Measurements from ENCODE around the gene GNB1L.
"Not testable (repeated sequence)": the region's sequence is repeated elsewhere in the genome, so short reads cannot be mapped to it uniquely, and the experiment has no call there.

GNB1L gene

GRCh38 chr22:19782533-19782932 lies 72.1 kb downstream of the GNB1L start:
- H3K4me3 ChIP-seq (ENCODE audit: low read length): no peak overlapping the region
- no peaks in the 10 kb centered on the region for H3K79me2 ChIP-seq (ENCODE audit: low read length)
- no peak overlapping the region for H3K4me2 ChIP-seq (ENCODE audit: low read length)
- no peak overlapping the region for H3K9ac ChIP-seq (ENCODE audit: low read length)
- H3K27ac ChIP-seq (ENCODE audit: low read length): no peak overlapping the region
- no peaks in the 10 kb centered on the region for H3K27me3 ChIP-seq (ENCODE audit: low read depth, low read length)
- H2AFZ ChIP-seq (ENCODE audit: low read depth, low read length): no peak overlapping the region
- H4K20me1 ChIP-seq (ENCODE audit: insufficient read depth, low read length): no peaks in the 10 kb centered on the region
- TF ChIP-seq EZH2phosphoT487 (IDR thresholded peaks at IDR 0.05; ENCODE audit: low read depth): no peak
- TF ChIP-seq, protein P1, sequence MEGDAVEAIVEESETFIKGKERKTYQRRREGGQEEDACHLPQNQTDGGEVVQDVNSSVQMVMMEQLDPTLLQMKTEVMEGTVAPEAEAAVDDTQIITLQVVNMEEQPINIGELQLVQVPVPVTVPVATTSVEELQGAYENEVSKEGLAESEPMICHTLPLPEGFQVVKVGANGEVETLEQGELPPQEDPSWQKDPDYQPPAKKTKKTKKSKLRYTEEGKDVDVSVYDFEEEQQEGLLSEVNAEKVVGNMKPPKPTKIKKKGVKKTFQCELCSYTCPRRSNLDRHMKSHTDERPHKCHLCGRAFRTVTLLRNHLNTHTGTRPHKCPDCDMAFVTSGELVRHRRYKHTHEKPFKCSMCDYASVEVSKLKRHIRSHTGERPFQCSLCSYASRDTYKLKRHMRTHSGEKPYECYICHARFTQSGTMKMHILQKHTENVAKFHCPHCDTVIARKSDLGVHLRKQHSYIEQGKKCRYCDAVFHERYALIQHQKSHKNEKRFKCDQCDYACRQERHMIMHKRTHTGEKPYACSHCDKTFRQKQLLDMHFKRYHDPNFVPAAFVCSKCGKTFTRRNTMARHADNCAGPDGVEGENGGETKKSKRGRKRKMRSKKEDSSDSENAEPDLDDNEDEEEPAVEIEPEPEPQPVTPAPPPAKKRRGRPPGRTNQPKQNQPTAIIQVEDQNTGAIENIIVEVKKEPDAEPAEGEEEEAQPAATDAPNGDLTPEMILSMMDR (IDR thresholded peaks at IDR 0.05; ENCODE audit: low read depth, low read length): no peak
- 0 out of 2 replicates have a peak, but pooled peaks cover 4% of the 10 kb centered on the region for H3K4me1 ChIP-seq (ENCODE audit: low read length)
- H3K9me3 ChIP-seq (ENCODE audit: insufficient read depth, low read length): no peaks in the 10 kb centered on the region
- no peaks in the 10 kb centered on the region for H3K36me3 ChIP-seq (replicated peaks; ENCODE audit: low read depth, low read length)

DNA sequence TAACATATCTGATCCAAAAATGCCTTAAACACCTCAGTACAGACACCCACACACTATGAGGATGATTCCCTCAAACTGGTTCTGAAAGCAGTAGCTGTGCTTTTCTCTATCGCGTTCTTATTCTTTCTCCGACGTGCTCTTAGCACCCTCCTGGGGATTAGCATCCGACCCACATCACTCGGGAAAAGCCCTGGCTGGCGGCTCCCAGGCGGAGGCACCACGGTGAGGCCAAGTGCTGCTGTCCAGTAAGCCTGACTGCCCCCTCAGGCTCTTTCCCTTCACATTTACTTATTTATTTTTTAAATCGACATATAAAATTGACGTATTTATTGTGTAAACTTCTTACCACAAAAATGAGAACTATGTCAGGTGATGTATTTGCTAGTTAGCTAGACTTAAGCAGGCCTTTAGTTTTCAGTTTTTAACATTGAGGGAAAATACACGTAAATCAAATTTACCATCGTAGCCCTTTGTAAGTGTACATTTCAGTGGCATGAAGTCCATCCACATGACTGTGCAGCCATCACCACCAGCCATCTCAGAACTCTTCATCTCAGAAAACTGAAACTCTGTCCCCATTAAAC lies 74.9 kb downstream of the GNB1L start:
- no peak overlapping the region for H2AFZ ChIP-seq (ENCODE audit: low read depth, low read length)
- H3K4me2 ChIP-seq (ENCODE audit: low read length): 0 out of 2 replicates have a peak overlapping the region, but pooled peaks have one; percentile 25

GRCh38 chr22:19779011-19779421 lies 75.7 kb downstream of the GNB1L start:
- no peaks in the 10 kb centered on the region for H3K27me3 ChIP-seq (ENCODE audit: low read depth, low read length)
- no peak for TF ChIP-seq EZH2phosphoT487 (IDR thresholded peaks at IDR 0.05; ENCODE audit: low read depth)
- TF ChIP-seq, protein P1 (IDR thresholded peaks at IDR 0.05; ENCODE audit: low read depth, low read length): no peak
- H3K79me2 ChIP-seq (ENCODE audit: low read length): no peaks in the 10 kb centered on the region
- H3K4me3 ChIP-seq (ENCODE audit: low read length): no peak overlapping the region
- H4K20me1 ChIP-seq (ENCODE audit: insufficient read depth, low read length): no peaks in the 10 kb centered on the region
- H3K9me3 ChIP-seq (ENCODE audit: insufficient read depth, low read length): no peaks in the 10 kb centered on the region
- no peak overlapping the region for H2AFZ ChIP-seq (ENCODE audit: low read depth, low read length)
- no peak overlapping the region for H3K27ac ChIP-seq (ENCODE audit: low read length)
- no peaks in the 10 kb centered on the region for H3K36me3 ChIP-seq (replicated peaks; ENCODE audit: low read depth, low read length)
- H3K4me2 ChIP-seq (ENCODE audit: low read length): no peak overlapping the region
- H3K9ac ChIP-seq (ENCODE audit: low read length): no peak overlapping the region
- 0 out of 2 replicates have a peak, but pooled peaks cover 4% of the 10 kb centered on the region for H3K4me1 ChIP-seq (ENCODE audit: low read length)

More for the DNA sequence above, 74.9 kb downstream of the GNB1L start:
- no peak overlapping the region for H3K27ac ChIP-seq (ENCODE audit: low read length)
- H3K4me1 ChIP-seq (ENCODE audit: low read length): 0 out of 2 replicates have a peak, but pooled peaks cover 4% of the 10 kb centered on the region
- H4K20me1 ChIP-seq (ENCODE audit: insufficient read depth, low read length): no peaks in the 10 kb centered on the region
- no peak overlapping the region for H3K4me3 ChIP-seq (ENCODE audit: low read length)
- H3K9me3 ChIP-seq (ENCODE audit: insufficient read depth, low read length): no peaks in the 10 kb centered on the region
- H3K79me2 ChIP-seq (ENCODE audit: low read length): no peaks in the 10 kb centered on the region
- no peaks in the 10 kb centered on the region for H3K36me3 ChIP-seq (replicated peaks; ENCODE audit: low read depth, low read length)
- H3K9ac ChIP-seq (ENCODE audit: low read length): no peak overlapping the region
- no peak for TF ChIP-seq EZH2phosphoT487 (IDR thresholded peaks at IDR 0.05; ENCODE audit: low read depth)
- TF ChIP-seq, protein P1 (IDR thresholded peaks at IDR 0.05; ENCODE audit: low read depth, low read length): no peak
- H3K27me3 ChIP-seq (ENCODE audit: low read depth, low read length): no peaks in the 10 kb centered on the region

- not testable (repeated sequence) for H3K9ac ChIP-seq (ENCODE audit: low read length); H3K36me3 ChIP-seq (replicated peaks; ENCODE audit: low read depth, low read length); H3K9me3 ChIP-seq (ENCODE audit: insufficient read depth, low read length); H3K4me3 ChIP-seq (ENCODE audit: low read length); H3K27ac ChIP-seq (ENCODE audit: low read length); H3K4me1 ChIP-seq (ENCODE audit: low read length); H3K79me2 ChIP-seq (ENCODE audit: low read length); H4K20me1 ChIP-seq (ENCODE audit: insufficient read depth, low read length); H3K4me2 ChIP-seq (ENCODE audit: low read length); H2AFZ ChIP-seq (ENCODE audit: low read depth, low read length)
- H3K27me3 ChIP-seq (ENCODE audit: low read depth, low read length): peaks cover 11% of the 10 kb centered on the region; the same call in 1 of the 2 replicates
These were observed 77.5 kb downstream of the GNB1L start for GRCh38 chr22:19777192-19777591.
